ENCODE data around the gene HDAC9. TPM values are rescaled to one million over a fixed set of nuclear protein-coding genes. Genes with fewer than 3 reads are reported as not detected.

Gene HDAC9
- total and polyA plus RNA-seq, 2 of the 13 experiments (the other 11 are each of a cell fraction or from before 2014, with no cell fraction given), result 0.05 to 0.07 TPM

DNA sequence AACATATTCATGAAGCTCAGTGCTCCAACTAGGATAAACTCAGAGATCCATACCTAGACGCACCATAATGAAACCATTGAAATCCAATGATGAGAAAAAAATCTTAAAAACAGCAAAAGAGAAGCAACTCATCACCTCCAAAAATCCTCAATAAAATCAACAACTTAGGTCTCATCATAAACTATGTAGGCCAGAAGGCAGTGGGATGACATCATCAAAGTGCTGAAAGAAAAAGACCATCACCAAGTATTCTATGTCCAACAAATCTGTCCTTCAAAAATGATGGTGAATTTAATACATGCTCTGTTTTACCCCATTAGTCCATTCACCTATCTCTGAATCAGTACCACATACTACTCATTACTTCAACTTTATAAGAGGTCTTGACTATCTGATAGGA, 304.4 kb downstream of the HDAC9 start:
- H3K4me2 ChIP-seq (ENCODE audit: low read depth, low read length), result no peak overlapping the region
- no peak overlapping the region for H3K27ac ChIP-seq (ENCODE audit: extremely low read length, insufficient read depth, low read length)
- FAIRE-seq (no peak), ATAC-seq (no peak), DNase-seq (ENCODE audit: low spot score) (no peak)
- H4K20me1 ChIP-seq (ENCODE audit: insufficient read depth, low read length), result no peaks in the 10 kb centered on the region
- H3K4me1 ChIP-seq (ENCODE audit: insufficient read depth, low read length), result no peaks in the 10 kb centered on the region
- H2AFZ ChIP-seq (ENCODE audit: low read length), result no peak overlapping the region
- ChIA-PET POLR2A (no interaction called here), CTCF (ENCODE audit: low intra/inter-chr PET ratio, low total read pairs) (no interaction called here)
- intact Hi-C loops (cut with micrococcal nuclease; ENCODE audit: unreplicated experiment), result no loop called here
- in situ Hi-C loops (cut with HindIII; ENCODE audit: extremely low pct_ligation_motif_present, low pct_unique_long_range_greater_than_20kb), result no loop called here
- no peak overlapping the region for H3K4me3 ChIP-seq (replicated peaks in 1 of 3; ENCODE audit: insufficient read depth in 1 of 3, low read depth in 2 of 3, low read length in 3 of 3)
- 0% methylated on average over 1 of the region's 1 CpG for WGBS (ENCODE audit: low lambda C conversion rate)
- no peaks in the 10 kb centered on the region for H3K27me3 ChIP-seq (ENCODE audit: control insufficient read depth in 1 of 2, insufficient read depth in 2 of 2, low read length in 2 of 2)
- no peaks in the 10 kb centered on the region for H3K79me2 ChIP-seq (ENCODE audit: insufficient read depth, low read length)
- TF ChIP-seq CREB1 (IDR thresholded peaks at IDR 0.05) (peak; percentile 61; the same call in 1 of the 2 replicates), CREB1 (CRISPR knock-in tag; IDR thresholded peaks at IDR 0.05) (no peak), PHF20 (CRISPR knock-in tag; IDR thresholded peaks at IDR 0.05) (no peak), ZNF678 (CRISPR knock-in tag; IDR thresholded peaks at IDR 0.05) (no peak), TP53 (CRISPR knock-in tag; conservative IDR thresholded peaks at IDR 0.05) (no peak), CBFB (CRISPR knock-in tag; IDR thresholded peaks at IDR 0.05) (no peak), ATF7 (IDR thresholded peaks at IDR 0.05) (peak; percentile 92), ATF7 (CRISPR knock-in tag; IDR thresholded peaks at IDR 0.05) (no peak)
- no peaks in the 10 kb centered on the region for H3K36me3 ChIP-seq (replicated peaks in 1 of 2; ENCODE audit: control insufficient read depth in 1 of 2, insufficient read depth in 2 of 2, low read length in 2 of 2)
- H3K9ac ChIP-seq (ENCODE audit: insufficient read depth, low read depth, low read length), result no peak overlapping the region
- peaks cover 14% of the 10 kb centered on the region; the same call in 1 of the 2 replicates for H3K9me3 ChIP-seq (ENCODE audit: low read length)
- no TSS peak for BruUV-seq (replicated peaks)

DNA sequence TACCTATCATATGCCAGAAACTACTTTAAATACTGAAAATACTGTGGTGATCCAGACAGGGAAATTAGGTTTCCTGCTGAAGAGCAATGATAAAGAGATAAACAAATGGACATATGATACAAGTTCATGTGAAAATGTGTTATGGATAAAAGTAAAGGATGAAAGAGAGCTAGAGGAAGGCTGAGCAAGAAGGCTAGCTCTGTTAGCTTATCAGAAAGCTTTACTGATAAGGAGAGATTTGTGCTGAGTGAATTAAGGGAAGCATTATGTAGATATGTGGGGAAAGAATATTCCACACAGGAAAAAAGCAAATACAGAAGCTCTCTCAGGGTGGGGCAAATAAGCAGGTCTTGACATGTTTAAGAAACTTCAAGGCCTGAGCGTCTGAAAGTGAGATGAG, 308.4 kb downstream of the HDAC9 start:
- BruUV-seq (replicated peaks), result no TSS peak
- Histone ChIP-seq H3K4me2 (ENCODE audit: low read depth, low read length) (no peak overlapping the region), H3K9me3 (ENCODE audit: low read length) (peaks cover 27% of the 10 kb centered on the region), H4K20me1 (ENCODE audit: insufficient read depth, low read length) (no peaks in the 10 kb centered on the region), H3K27me3 (ENCODE audit: control insufficient read depth in 1 of 2, insufficient read depth in 2 of 2, low read length in 2 of 2) (no peaks in the 10 kb centered on the region), H3K27ac (ENCODE audit: extremely low read length, insufficient read depth, low read length) (no peak overlapping the region), H3K79me2 (ENCODE audit: insufficient read depth, low read length) (no peaks in the 10 kb centered on the region), H3K4me1 (ENCODE audit: insufficient read depth, low read length) (no peaks in the 10 kb centered on the region), H3K4me3 (replicated peaks in 1 of 3; ENCODE audit: insufficient read depth in 1 of 3, low read depth in 2 of 3, low read length in 3 of 3) (no peak overlapping the region), H2AFZ (ENCODE audit: low read length) (no peak overlapping the region), H3K9ac (ENCODE audit: insufficient read depth, low read depth, low read length) (no peak overlapping the region), H3K36me3 (replicated peaks in 1 of 2; ENCODE audit: control insufficient read depth in 1 of 2, insufficient read depth in 2 of 2, low read length in 2 of 2) (no peaks in the 10 kb centered on the region)
- DNase-seq (ENCODE audit: low spot score), result no peak
- WGBS (ENCODE audit: low lambda C conversion rate), result 0% methylated on average over 1 of the region's 1 CpG
- ChIA-PET POLR2A (no interaction called here), CTCF (ENCODE audit: low intra/inter-chr PET ratio, low total read pairs) (no interaction called here)
- FAIRE-seq, result no peak
- no peak for TF ChIP-seq ZSCAN9 (CRISPR knock-in tag; IDR thresholded peaks at IDR 0.05; ENCODE audit: borderline replicate concordance)
- TF ChIP-seq NPAS2 (CRISPR knock-in tag; IDR thresholded peaks at IDR 0.05; ENCODE audit: borderline replicate concordance), result no peak
- no peak for TF ChIP-seq NCOA1 (CRISPR knock-in tag; IDR thresholded peaks at IDR 0.05)
- no peak for TF ChIP-seq HOXA7 (CRISPR knock-in tag; IDR thresholded peaks at IDR 0.05)
- no peak for TF ChIP-seq MZF1 (CRISPR knock-in tag; IDR thresholded peaks at IDR 0.05; ENCODE audit: borderline replicate concordance)
- TF ChIP-seq YY1 (IDR thresholded peaks at IDR 0.05; ENCODE audit: insufficient read depth, insufficient replicate concordance, low read depth, low read length), result no peak
- no peak for TF ChIP-seq TGIF2 (CRISPR knock-in tag; IDR thresholded peaks at IDR 0.05)
- ATAC-seq, result no peak
- in situ Hi-C loops (cut with HindIII; ENCODE audit: extremely low pct_ligation_motif_present, low pct_unique_long_range_greater_than_20kb), result no loop called here
- intact Hi-C loops (cut with micrococcal nuclease; ENCODE audit: unreplicated experiment), result no loop called here
